PC-9 (cell line): ENCODE results near the gene DOC2A.

ENCODE experiments used
- CTCF ChIP-seq: fragments of 200-600 bp; sonication (generic); conservative IDR thresholded peaks from 2 replicates; pipeline ENCODE4 v1.6.1; 2017; ENCODE audit warnings: mixed run types, antibody characterized with exemption, mild to moderate bottlenecking, moderate library complexity
- EZH2 ChIP-seq: fragments of 200-600 bp; sonication (generic); IDR thresholded peaks from 2 replicates; pipeline ENCODE4 v1.8.0; 2017; ENCODE audit warnings: antibody characterized with exemption, low read depth

GRCh38 chr16:30031477-30031918 is 20.7 kb upstream of the DOC2A start:
- no peak for TF ChIP-seq EZH2
- no peak for TF ChIP-seq CTCF
